Progenitor cell of endocrine pancreas (in vitro differentiated cells): ENCODE results near the gene FUBP1. TPM values are rescaled to one million over a fixed set of nuclear protein-coding genes. Genes with fewer than 3 reads are reported as not detected.
A peak's percentile ranks its signal among the peaks of the same experiment; 100 is the strongest.

ENCODE experiments used
- DNase-seq: peaks from one replicate; pipeline ENCODE4 v3.0.0; 2021; ENCODE audit warnings: low spot score; ENCODE audit not compliant: unreplicated experiment
- H3K27ac Mint-ChIP-seq: 2 replicates; pipeline ENCODE4 v1.8.0; 2021; ENCODE audit warnings: mild to moderate bottlenecking, moderate library complexity, mixed read lengths
- H3K27me3 Mint-ChIP-seq: 2 replicates; pipeline ENCODE4 v1.8.0; 2021; ENCODE audit warnings: mixed read lengths
- H3K36me3 Mint-ChIP-seq: 2 replicates; pipeline ENCODE4 v1.8.0; 2022; ENCODE audit warnings: mixed read lengths; ENCODE audit not compliant: insufficient read depth
- H3K4me1 Mint-ChIP-seq: 2 replicates; pipeline ENCODE4 v1.8.0; 2021; ENCODE audit warnings: low read depth, mixed read lengths
- H3K4me3 Mint-ChIP-seq: 2 replicates; pipeline ENCODE4 v1.8.0; 2021; ENCODE audit warnings: low read depth, mild to moderate bottlenecking, moderate library complexity, mixed read lengths
- H3K9me3 Mint-ChIP-seq: 2 replicates; pipeline ENCODE4 v1.8.0; 2021; ENCODE audit warnings: low read depth, mixed read lengths
- total RNA-seq: library from RNA; stranded (reverse); gene quantifications from 2 replicates; pipeline ENCODE4 v1.2.1, GENCODE V29; 2021
- TF ChIP-seq, protein P1 (sequence below): fragments of 200-600 bp; sonication (generic); IDR thresholded peaks from one replicate; pipeline ENCODE4 v1.5.0; 2021; ENCODE audit warnings: antibody characterized with exemption, mild to moderate bottlenecking; ENCODE audit not compliant: unreplicated experiment

Gene FUBP1
- total RNA-seq, 1 donor from 2014 or later = 259 TPM

DNA sequence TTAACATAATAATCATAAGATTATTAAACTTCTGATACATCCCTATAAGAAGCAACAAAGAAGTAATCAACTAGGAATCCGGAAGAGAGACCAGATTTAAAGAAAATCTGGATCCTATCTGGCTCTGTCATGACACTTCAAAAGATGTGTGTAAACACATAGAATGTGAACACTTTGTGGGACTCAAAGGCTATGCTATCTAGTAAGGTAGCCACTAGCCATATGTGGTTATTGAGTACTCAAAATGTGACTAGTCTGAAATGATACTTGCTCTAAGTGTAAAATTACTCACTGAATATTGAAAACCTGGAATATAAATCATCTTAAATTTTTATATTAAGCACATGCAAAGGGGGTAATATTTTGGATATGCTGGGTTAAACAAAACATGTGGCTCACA lies 8.7 kb downstream of the FUBP1 start:
- Mint-ChIP-seq H3K36me3 (peaks cover 37% of the 10 kb centered on the region), H3K27me3 (no peaks in the 10 kb centered on the region), H3K27ac (no peak overlapping the region), H3K4me3 (no peak overlapping the region), H3K4me1 (peaks cover 9% of the 10 kb centered on the region), H3K9me3 (no peaks in the 10 kb centered on the region)
- no peak for DNase-seq
- TF ChIP-seq, protein P1, sequence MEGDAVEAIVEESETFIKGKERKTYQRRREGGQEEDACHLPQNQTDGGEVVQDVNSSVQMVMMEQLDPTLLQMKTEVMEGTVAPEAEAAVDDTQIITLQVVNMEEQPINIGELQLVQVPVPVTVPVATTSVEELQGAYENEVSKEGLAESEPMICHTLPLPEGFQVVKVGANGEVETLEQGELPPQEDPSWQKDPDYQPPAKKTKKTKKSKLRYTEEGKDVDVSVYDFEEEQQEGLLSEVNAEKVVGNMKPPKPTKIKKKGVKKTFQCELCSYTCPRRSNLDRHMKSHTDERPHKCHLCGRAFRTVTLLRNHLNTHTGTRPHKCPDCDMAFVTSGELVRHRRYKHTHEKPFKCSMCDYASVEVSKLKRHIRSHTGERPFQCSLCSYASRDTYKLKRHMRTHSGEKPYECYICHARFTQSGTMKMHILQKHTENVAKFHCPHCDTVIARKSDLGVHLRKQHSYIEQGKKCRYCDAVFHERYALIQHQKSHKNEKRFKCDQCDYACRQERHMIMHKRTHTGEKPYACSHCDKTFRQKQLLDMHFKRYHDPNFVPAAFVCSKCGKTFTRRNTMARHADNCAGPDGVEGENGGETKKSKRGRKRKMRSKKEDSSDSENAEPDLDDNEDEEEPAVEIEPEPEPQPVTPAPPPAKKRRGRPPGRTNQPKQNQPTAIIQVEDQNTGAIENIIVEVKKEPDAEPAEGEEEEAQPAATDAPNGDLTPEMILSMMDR = no peak

DNA sequence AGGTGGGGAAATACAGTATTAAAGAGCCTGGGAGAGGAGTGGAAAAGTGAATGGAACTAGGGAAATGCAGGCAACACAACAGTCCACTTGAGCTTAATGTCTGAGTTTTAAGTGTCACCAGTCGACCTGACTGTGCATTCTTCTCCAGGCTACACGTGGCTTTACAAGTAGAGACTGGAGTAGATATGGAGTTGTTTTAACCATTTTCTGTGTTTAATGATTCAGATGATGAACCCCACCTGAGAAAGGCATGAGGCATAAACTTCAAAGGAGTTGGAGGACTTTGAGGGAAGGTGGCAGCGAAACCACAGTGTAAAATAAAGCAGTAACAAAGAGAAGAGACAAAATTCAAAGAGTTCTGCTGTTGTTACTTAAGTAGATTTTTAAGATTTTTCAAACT lies 12.6 kb downstream of the FUBP1 start:
- no peak for DNase-seq
- TF ChIP-seq, protein P1 = no peak
- no peaks in the 10 kb centered on the region for H3K27me3 Mint-ChIP-seq
- peaks cover 8% of the 10 kb centered on the region for H3K4me1 Mint-ChIP-seq
- peak overlapping the region; percentile 63 for H3K27ac Mint-ChIP-seq
- no peaks in the 10 kb centered on the region for H3K9me3 Mint-ChIP-seq
- H3K36me3 Mint-ChIP-seq = peaks cover 45% of the 10 kb centered on the region
- H3K4me3 Mint-ChIP-seq = no peak overlapping the region

DNA sequence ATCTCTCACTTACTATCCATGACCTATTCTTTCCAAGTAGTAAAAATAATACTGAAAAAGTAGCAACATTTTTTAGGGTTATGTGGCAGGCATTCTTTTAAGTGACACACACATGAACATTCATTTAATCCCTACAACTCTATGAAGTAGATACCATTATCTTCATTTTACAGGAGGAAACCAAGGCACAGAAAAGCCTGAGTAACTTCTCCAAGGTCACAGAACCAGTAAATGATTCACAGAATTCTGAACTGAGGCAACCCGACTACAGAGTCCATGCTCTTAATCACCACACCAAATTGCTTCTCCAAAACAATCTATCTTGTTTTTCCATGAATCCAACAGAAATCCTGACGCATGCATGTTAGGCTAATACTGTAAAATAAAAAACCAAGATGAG lies 17.5 kb downstream of the FUBP1 start:
- TF ChIP-seq, protein P1 = no peak
- Mint-ChIP-seq H3K4me3 (no peak overlapping the region), H3K27ac (no peak overlapping the region), H3K4me1 (peaks cover 8% of the 10 kb centered on the region), H3K27me3 (no peaks in the 10 kb centered on the region), H3K36me3 (peaks cover 47% of the 10 kb centered on the region), H3K9me3 (no peaks in the 10 kb centered on the region)
- no peak for DNase-seq

DNA sequence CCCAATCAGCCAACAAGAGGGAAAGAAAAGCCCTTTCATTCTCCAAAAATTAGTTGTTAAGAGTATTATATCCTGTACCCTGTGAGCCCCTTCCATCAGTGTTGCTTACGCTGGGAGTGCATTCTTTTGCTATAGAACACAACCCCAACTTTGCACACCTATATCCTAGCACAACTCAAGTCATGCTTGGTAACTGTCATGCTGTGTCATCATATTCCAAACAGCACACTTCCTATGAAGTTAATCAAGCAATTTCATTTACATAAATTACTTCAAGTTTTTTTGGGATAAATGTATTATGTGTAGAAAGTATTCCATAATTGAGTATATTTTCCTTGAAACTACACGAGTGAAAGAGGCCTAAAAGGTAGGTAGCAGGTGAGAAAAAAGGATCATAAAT lies 20.0 kb downstream of the FUBP1 start:
- Mint-ChIP-seq H3K4me1 (peaks cover 8% of the 10 kb centered on the region), H3K9me3 (no peaks in the 10 kb centered on the region), H3K27me3 (no peaks in the 10 kb centered on the region), H3K4me3 (no peak overlapping the region), H3K36me3 (peaks cover 41% of the 10 kb centered on the region), H3K27ac (peak overlapping the region; percentile 7)
- TF ChIP-seq, protein P1 = no peak
- DNase-seq = no peak

DNA sequence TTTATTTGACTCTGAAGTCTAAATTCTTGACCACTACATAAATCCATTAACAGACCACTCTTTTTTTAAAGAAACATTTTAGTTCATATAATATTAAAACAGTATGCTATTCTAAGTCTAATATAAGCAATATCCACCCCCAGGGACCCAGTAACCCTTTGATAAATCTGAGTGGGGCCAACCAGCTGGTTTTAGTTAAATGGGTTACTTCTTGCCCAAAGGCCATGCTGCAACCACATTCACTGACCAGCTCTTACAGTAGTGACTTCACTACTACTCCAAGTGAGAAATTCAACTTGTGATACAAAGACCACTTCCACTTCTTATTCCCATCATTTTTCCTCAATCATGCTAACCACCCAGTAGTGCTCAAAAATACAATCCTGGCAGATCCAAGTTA lies 20.5 kb downstream of the FUBP1 start:
- H3K27ac Mint-ChIP-seq = peak overlapping the region; percentile 7
- TF ChIP-seq, protein P1 = no peak
- no peaks in the 10 kb centered on the region for H3K9me3 Mint-ChIP-seq
- peaks cover 41% of the 10 kb centered on the region for H3K36me3 Mint-ChIP-seq
- no peaks in the 10 kb centered on the region for H3K27me3 Mint-ChIP-seq
- H3K4me3 Mint-ChIP-seq = no peak overlapping the region
- DNase-seq = no peak
- peaks cover 8% of the 10 kb centered on the region for H3K4me1 Mint-ChIP-seq
